ENCODE measurements around the gene RP2.

Gene RP2

GRCh38 chrX:46823481-46823880 lies 13.4 kb upstream of the RP2 start:
- no peak for FAIRE-seq
- no peak for DNase-seq (ENCODE audit: insufficient read length, low spot score)
- no peak for TF ChIP-seq POLR2A (IDR thresholded peaks at IDR 0.05; ENCODE audit: low read depth, low read length)

- no peak for DNase-seq (ENCODE audit: insufficient read length, low spot score)
- FAIRE-seq = no peak
- no peak for TF ChIP-seq POLR2A (IDR thresholded peaks at IDR 0.05; ENCODE audit: low read depth, low read length)
These were observed 5.0 kb upstream of the RP2 start for GRCh38 chrX:46831765-46832327.

GRCh38 chrX:46837558-46838485 lies 979 bp downstream of the RP2 start:
- no peak for DNase-seq (ENCODE audit: insufficient read length, low spot score)
- FAIRE-seq = no peak
- no peak for TF ChIP-seq POLR2A (IDR thresholded peaks at IDR 0.05; ENCODE audit: low read depth, low read length)

GRCh38 chrX:46838486-46838870 lies 1.6 kb downstream of the RP2 start:
- FAIRE-seq = no peak
- no peak for TF ChIP-seq POLR2A (IDR thresholded peaks at IDR 0.05; ENCODE audit: low read depth, low read length)
- no peak for DNase-seq (ENCODE audit: insufficient read length, low spot score)

GRCh38 chrX:46838974-46839480 lies 2.2 kb downstream of the RP2 start:
- FAIRE-seq = no peak
- TF ChIP-seq POLR2A (IDR thresholded peaks at IDR 0.05; ENCODE audit: low read depth, low read length) = no peak
- DNase-seq (ENCODE audit: insufficient read length, low spot score) = no peak

GRCh38 chrX:46840946-46841345 lies 4.1 kb downstream of the RP2 start:
- no peak for FAIRE-seq

GRCh38 chrX:46841346-46841745 lies 4.5 kb downstream of the RP2 start:
- no peak for TF ChIP-seq POLR2A (IDR thresholded peaks at IDR 0.05; ENCODE audit: low read depth, low read length)
- FAIRE-seq (no peak), DNase-seq (ENCODE audit: insufficient read length, low spot score) (no peak)

More at GRCh38 chrX:46840946-46841345, 4.1 kb downstream of the RP2 start:
- TF ChIP-seq POLR2A (IDR thresholded peaks at IDR 0.05; ENCODE audit: low read depth, low read length) = no peak
- no peak for DNase-seq (ENCODE audit: insufficient read length, low spot score)

- TF ChIP-seq POLR2A (IDR thresholded peaks at IDR 0.05; ENCODE audit: low read depth, low read length) = no peak
- no peak for DNase-seq (ENCODE audit: insufficient read length, low spot score)
- FAIRE-seq = no peak
These were observed 8.1 kb downstream of the RP2 start for GRCh38 chrX:46844913-46845312.

- FAIRE-seq = no peak
- DNase-seq (ENCODE audit: insufficient read length, low spot score) = no peak
- no peak for TF ChIP-seq POLR2A (IDR thresholded peaks at IDR 0.05; ENCODE audit: low read depth, low read length)
These were observed 13.1 kb downstream of the RP2 start for GRCh38 chrX:46849933-46850332.

GRCh38 chrX:46850771-46851170 lies 13.9 kb downstream of the RP2 start:
- TF ChIP-seq POLR2A (IDR thresholded peaks at IDR 0.05; ENCODE audit: low read depth, low read length) = no peak
- FAIRE-seq (no peak), DNase-seq (ENCODE audit: insufficient read length, low spot score) (no peak)

GRCh38 chrX:46856483-46856882 lies 19.6 kb downstream of the RP2 start:
- TF ChIP-seq POLR2A (IDR thresholded peaks at IDR 0.05; ENCODE audit: low read depth, low read length) = no peak
- DNase-seq (ENCODE audit: insufficient read length, low spot score) = no peak
- no peak for FAIRE-seq

- FAIRE-seq (no peak), DNase-seq (ENCODE audit: insufficient read length, low spot score) (no peak)
- no peak for TF ChIP-seq POLR2A (IDR thresholded peaks at IDR 0.05; ENCODE audit: low read depth, low read length)
These were observed 23.7 kb downstream of the RP2 start for GRCh38 chrX:46860557-46860956.

- no peak for FAIRE-seq
These were observed 26.2 kb downstream of the RP2 start for GRCh38 chrX:46863072-46863471.

GRCh38 chrX:46864606-46865005 lies 27.8 kb downstream of the RP2 start:
- FAIRE-seq (no peak), DNase-seq (ENCODE audit: insufficient read length, low spot score) (no peak)
- no peak for TF ChIP-seq POLR2A (IDR thresholded peaks at IDR 0.05; ENCODE audit: low read depth, low read length)

More at GRCh38 chrX:46863072-46863471, 26.2 kb downstream of the RP2 start:
- no peak for DNase-seq (ENCODE audit: insufficient read length, low spot score)
- TF ChIP-seq POLR2A (IDR thresholded peaks at IDR 0.05; ENCODE audit: low read depth, low read length) = no peak

GRCh38 chrX:46865281-46865680 lies 28.4 kb downstream of the RP2 start:
- peak; percentile 0 for DNase-seq (ENCODE audit: insufficient read length, low spot score)
- no peak for FAIRE-seq
- no peak for TF ChIP-seq POLR2A (IDR thresholded peaks at IDR 0.05; ENCODE audit: low read depth, low read length)
